ENCODE measurements around the gene DPF3. TPM values are rescaled to one million over a fixed set of nuclear protein-coding genes. Genes with fewer than 3 reads are reported as not detected.

The DPF3 gene
- total and polyA plus RNA-seq, 9 of the 15 experiments (the other 6 are each of a cell fraction or from before 2014, with no cell fraction given) = 0.21 to 4.9 (median 1.2) TPM

DNA sequence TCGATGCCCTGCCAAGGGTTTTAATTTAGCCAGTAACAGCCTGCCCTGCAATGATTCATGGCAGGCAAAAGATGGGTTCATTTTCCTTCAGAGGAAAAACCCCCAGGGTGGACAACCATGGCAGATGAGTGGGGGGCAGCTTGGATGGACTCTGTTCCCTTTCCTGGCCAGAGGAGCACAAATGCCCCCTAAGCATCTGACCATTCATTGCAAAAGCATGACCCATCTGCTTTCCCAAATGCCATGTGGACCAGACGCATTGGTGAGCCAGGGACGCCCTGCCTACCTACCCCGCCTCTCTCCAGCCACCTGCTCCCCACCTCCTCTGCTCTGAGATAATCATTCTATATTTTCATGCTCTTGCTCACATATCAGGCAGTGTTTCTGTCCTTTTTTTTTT is 281.9 kb downstream of the DPF3 start:
- DNase-seq (ENCODE audit: extremely low read depth in 1 of 4, low spot score in 3 of 4) = no peak
- Histone ChIP-seq H4K20me1 (replicated peaks; ENCODE audit: control insufficient read depth, insufficient read depth, low read length) (no peaks in the 10 kb centered on the region), H3K79me2 (ENCODE audit: control insufficient read depth, insufficient read depth, low read length) (no peaks in the 10 kb centered on the region), H3K9me1 (ENCODE audit: control insufficient read depth, insufficient read depth, low read length) (no peaks in the 10 kb centered on the region), H3K4me2 (ENCODE audit: insufficient read depth, low read length) (no peak overlapping the region), H3K27ac (ENCODE audit: extremely low read depth, low read depth, low read length) (no peak overlapping the region), H3K9me3 (replicated peaks; ENCODE audit: control insufficient read depth, insufficient read depth, low read depth, low read length) (no peaks in the 10 kb centered on the region), H3K36me3 (ENCODE audit: control insufficient read depth, insufficient read depth, low read length) (no peaks in the 10 kb centered on the region), H2AFZ (ENCODE audit: low read depth, low read length) (no peak overlapping the region), H3K4me1 (replicated peaks in 1 of 2; ENCODE audit: control insufficient read depth in 2 of 2, insufficient read depth in 2 of 2, low read length in 2 of 2) (no peaks in the 10 kb centered on the region; a peak in 1 of 5 replicates), H3K9ac (ENCODE audit: insufficient read depth in 1 of 2, low read depth in 2 of 2, low read length in 2 of 2) (no peak overlapping the region), H3K27me3 (ENCODE audit: control insufficient read depth in 2 of 2, insufficient read depth in 2 of 2, low read length in 2 of 2) (peaks cover 0 to 5% of the 10 kb centered on the region in 2 experiments; a peak in 1 of 5 replicates), H3K4me3 (no peak overlapping the region)
- intact Hi-C loops (cut with micrococcal nuclease) (no loop called here), in situ Hi-C loops (cut with MboI) (no loop called here)
- POLR2A ChIA-PET = interaction anchor here (1.4 kb wide), 1 partner anchor 12 kb away, joined by 3 read pairs; no protein-coding TSS in a partner anchor
- TF ChIP-seq NFE2L1 (tag; IDR thresholded peaks at IDR 0.05; ENCODE audit: borderline replicate concordance, low read depth) (no peak), DNMT1 (IDR thresholded peaks at IDR 0.05) (no peak), RBFOX2 (IDR thresholded peaks at IDR 0.05; ENCODE audit: low read depth, low read length) (no peak), HDAC3 (IDR thresholded peaks at IDR 0.05; ENCODE audit: borderline replicate concordance, partially characterized antibody) (no peak), NCOA4 (IDR thresholded peaks at IDR 0.05; ENCODE audit: partially characterized antibody) (no peak), ZNF511 (CRISPR knock-in tag; IDR thresholded peaks at IDR 0.05) (no peak)
- ATAC-seq = no peak
- CTCF ChIA-PET (ENCODE audit: low intra/inter-chr PET ratio) = no interaction called here
- no peak for FAIRE-seq
- WGBS (ENCODE audit: insufficient coverage, low coverage, missing lambda C conversion rate) = 3% methylated on average over 4 of the region's 4 CpGs
- no TSS peak for BruUV-seq (replicated peaks)

All from K562 (cell line).